GM19324 (cell line): ENCODE data around the gene KIAA0040.

ENCODE experiments used
- ATAC-seq: cut with Tn5 transposase; IDR thresholded peaks from one replicate; pipeline ENCODE4 v1.9.1; 2021; ENCODE audit warnings: mild to moderate bottlenecking, moderate library complexity; ENCODE audit not compliant: unreplicated experiment, low FRiP score

KIAA0040 gene

DNA sequence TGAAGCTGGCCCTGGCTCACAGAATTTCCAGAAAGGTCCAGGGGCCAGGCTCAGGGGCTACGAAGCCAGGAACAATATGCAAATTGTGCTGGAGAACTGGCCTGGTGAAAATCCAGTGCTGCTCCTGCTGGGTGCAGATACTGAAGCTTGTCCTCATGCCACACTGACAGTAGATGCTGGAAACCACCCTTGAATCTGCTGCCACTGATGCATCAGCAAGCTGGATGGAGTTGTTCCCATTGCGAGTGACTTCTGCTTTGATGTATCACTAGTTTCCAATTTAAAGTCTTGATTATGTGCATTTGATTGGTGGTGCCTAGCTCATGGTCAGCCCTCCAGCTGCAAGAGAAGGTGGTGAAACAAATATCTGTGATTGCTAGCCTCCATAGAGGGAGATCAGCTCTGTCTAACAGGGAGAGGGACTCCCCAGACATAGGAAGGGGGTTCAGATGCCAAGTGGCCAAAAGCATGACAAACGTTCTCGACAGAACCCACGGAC, 11.0 kb upstream of the KIAA0040 start:
- no peak for ATAC-seq

DNA sequence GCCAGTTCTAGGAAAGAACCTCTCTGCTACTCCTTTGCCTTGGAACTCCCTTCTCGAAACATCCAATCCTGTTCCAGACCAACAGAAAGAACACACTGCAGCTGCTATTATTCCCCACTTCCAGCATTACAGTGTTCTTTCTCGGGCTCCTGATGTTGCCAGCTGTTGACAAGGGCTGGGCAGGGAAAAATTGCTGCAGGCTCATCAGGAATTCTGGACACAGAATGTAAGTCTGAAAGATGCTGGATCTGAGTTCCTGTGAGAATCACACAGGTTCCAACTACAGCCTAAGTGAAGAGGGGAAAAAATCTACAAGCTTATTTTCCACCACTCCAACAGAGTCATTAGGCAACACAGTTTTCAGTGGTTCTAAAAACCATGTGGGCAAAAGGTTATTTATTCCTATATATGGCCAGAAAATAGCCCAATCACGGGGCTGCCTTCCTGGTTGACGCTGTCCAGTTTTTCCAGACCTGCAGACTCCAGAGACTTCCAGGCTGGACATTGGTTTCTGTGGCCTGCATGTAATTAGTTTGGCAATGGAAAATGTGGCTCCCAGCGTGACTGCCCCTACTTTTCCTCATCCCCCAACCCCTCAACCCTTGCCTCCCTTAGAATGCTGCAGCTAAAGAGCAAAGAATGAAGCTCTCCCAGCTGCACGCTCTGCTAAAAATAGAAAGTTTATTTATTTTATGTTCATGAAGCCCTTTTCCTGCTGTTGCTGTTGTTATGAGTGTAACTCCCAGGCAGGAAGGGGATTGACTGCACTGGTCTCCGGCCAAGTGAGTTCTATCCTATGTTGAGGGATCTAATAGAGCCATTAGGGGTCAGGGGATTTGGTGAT, 8.3 kb upstream of the KIAA0040 start:
- no peak for ATAC-seq

DNA sequence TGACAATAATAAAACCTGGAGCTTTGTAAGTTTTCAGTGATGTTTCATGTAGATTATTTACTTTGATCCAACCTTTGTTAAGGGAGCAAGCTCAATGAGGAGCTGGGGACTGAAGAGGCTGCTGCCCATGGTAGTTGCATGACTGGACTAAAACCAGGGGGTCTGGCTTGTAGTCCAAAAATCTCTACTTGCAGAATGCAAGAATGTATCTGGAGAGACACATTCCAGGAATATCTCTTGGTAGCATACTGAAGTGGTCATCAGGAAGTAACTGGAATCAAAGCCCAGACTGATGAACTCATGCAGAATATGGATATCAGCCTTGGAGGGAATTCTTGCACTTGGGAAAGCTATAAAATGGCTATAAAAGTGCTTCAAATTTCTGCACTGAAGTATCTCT, 5.8 kb upstream of the KIAA0040 start:
- no peak for ATAC-seq

DNA sequence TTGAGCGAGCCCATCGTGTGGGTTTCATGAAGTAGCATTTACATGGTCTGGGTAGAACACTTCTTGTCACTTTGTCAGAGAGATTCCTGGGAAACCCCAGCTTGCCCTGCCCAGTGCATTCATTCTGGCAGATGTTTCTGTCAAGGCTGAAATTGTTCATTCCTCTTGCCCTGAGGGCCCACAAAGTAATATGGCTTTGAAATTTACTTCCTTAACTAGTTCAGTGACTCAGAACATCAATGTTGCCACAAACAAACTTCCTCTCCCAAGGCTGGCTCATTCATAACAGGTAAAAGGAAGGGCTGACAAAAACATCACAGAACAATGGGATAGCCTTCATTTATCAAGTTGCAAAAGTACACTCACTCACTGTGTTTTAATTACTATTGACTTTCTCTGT, 5.0 kb upstream of the KIAA0040 start:
- ATAC-seq = no peak

DNA sequence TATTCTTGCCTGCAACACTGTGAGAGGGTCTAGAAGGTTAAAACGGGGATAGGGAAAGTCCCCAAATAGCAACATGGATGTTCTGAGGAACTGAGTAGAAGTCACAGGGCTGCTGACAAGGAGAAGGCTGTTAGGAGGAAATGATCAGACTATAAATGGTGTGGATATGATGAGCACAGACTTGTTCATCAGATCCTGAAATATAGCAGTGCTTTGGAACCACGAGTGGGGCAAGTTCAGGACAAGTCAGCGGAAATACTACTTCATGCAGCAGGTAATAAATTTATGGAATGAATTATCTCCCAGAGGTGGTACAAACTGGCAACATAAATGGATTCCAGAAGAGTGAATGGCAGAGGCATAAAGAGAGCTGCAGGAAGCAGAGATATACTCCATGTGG, 3.2 kb upstream of the KIAA0040 start:
- ATAC-seq = no peak

DNA sequence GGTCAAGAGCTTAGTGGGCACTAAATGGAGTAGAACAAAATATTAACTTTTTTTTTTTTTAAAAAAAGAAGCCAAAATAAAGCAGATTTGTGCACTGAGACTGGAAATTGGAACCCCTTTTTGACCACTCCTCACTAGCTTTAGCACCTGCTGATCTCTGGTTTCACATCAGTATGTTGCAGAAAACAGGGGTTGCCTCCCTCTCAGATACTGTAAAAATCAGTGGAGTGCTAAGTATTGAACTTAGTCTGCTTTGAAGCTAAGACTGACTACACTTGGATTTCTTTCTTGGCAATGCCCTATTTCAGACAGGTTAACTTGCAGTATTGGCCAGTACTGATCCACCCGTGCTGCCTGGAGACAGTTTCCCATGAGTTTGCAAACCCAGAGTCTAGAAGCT, 2.7 kb upstream of the KIAA0040 start:
- ATAC-seq = no peak

DNA sequence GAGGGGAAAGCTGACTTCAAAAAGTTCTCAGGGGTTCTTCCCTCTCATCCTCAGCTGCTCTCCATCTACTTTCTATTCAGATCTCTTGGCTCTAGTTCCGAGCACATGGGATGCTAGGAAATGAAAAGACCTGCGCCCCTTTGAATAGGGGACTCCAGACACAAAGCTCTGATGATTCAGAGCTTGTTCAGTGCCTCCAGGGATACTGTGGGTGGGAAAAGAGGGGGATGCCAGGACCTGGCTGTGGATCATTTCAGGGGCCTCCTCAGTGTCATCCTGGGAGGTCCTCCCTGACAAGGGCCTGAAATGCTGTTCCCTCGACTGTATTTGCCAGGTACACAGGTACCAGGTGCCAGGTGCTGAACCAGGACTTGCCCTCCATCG, 943 bp upstream of the KIAA0040 start:
- no peak for ATAC-seq

DNA sequence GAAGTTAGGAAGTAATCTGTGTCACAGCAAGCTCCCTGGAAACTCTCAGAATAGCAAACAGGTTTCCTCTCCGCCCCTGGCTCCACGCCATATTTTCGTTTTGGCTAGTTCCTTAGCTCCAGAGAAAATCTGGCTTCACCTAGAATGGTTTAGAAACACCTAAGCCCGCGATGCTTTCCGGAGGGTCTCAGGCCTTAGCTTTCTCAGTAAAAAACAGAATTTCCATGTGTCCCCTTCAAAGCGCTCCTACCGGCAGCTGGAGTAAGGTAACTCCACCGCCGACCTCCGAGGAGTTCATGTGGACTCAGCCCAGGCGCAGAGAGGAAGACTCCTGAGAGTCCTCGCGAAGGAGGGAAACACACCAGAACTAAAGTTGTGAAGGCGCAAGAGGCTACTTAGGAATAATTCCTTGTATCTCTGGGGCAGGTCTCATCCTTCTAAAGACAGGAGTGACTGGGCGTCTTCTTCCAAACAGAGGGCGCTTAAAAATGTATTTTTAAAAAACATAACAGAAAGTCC, 406 bp downstream of the KIAA0040 start:
- ATAC-seq = no peak

DNA sequence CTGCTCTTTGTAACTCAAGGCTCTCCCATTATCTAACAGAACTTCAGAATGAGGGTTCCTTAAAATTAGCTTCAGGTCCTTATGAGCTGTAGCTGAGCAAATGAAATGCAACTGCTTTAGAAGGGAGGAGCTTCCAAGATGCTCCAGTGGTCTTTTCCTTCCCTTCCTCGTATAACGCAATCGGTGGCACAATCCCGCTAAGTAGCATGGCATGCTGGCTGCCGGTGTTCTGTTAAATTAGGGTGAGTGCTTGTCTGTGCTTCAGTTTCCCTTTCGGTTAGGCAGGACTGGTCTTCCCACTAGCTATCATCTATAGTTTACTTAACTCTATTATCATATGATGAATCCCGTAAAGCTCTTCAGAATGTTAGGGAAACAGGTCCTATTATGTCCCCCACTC, 917 bp downstream of the KIAA0040 start:
- no peak for ATAC-seq

DNA sequence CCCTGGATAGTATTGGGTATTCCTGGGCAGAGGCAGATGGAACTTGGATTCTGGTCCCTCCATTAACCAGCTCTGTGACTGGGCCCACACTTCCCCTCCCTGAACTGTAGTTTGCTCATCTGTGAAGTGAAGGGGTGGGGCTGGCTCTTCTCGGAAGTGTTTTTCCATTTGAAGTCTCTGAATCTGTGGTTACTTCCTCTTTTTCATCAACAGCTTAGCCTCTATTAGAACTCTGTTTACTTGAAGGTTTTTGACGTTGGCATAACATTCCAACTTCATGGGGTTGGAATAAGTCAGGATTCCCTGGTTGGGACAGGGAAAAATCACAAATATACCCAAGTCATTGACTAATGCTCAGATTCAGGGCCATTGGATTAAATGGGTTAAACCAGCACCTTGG, 3.6 kb downstream of the KIAA0040 start:
- peak; percentile 49 for ATAC-seq

DNA sequence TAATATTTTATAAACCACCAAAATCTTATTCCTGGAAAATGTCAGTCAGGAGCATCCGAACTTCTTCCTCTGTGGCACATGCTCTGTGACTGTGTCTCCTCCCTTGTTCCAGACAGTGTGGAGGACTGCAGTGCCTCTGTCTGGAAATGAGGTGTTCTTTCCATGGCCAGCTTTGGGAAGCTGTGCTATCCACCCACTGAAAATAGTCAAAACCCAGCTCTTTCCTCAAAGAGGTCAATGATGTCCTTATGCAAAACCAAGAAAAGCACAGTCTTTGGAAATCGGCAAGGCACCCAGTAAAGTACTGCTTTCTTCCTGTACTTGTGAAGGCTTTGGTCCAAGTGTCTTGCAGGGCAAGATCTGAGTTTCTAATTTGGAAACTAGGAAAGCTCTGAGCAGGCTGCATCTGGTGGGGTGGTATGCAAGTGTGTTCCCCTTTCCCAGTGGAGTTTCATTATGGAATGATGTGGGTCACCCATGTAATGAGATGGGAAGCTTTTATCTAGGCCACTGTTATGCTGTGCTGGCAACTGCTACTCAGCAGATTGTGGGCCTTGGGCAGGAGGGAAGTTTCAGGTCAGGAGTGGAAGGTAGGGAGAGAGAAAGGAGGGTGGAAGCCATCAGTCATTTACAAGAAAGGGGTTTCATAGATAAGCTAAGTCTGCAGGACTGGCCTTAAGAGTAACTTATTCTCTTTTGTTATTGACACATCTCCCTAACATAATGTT, 6.0 kb downstream of the KIAA0040 start:
- ATAC-seq = no peak

DNA sequence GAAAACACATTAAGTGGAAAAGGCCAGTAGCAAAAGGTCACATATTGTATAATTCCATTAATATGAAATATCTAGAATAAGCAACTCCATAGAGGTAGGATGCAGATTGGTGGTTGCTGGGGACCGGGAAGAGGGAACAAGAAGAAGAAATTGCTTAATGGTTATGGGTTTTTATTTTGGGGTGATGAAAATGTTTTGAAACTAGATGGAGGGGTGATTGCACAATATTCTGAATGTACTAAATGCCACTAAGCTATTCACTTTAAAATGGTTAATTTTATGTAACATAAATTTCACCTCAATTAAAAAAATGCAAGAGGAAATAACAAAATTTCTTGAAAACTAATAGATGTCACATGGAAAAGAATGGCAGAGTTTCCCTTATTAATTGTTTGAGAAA, 6.7 kb downstream of the KIAA0040 start:
- no peak for ATAC-seq

DNA sequence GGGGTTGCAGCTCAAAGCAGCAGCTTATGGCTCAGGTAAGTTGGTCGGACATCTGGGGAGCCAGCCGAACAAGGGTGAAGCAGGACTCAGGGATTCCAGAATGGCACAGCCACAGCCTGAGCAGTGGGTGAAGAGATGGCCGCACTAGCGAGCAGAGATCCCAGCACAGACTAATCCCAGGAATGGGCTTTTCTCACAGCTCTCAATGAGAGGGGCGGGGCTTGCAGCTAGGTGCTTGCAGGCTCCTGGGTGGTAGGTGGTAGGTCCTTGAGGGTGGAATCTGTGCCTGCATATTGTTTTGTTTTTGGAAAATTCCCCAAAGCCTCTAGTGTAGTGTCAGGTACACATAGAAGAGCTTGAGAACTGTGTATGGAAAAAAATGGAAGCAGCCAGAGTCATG, 9.0 kb downstream of the KIAA0040 start:
- ATAC-seq = no peak

DNA sequence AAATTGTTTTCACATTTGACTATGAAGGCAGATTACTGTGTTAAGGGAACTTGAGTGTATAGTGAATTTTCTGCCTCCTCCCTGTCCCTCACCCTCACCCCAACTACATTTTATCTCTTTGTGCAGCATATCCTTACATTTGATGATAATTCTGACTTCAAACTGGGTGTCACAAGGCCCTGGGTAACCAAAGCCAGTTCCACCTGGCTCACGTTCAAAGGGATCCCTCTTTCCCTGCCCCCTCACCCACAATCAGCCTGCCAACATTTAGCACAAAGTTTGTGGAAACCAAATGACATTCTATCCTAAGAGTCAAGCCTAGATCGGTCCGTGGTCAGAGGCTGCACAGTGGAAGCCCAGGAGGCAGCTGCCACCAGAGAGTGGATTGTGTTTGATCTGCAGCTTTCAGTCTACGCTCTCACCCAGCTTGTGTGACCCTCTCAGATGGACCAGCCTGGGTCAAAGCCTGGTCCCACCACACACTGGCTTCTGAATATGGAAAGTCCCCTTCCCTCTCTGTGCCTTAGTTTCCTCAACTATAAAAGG, 10.3 kb downstream of the KIAA0040 start:
- ATAC-seq = no peak

DNA sequence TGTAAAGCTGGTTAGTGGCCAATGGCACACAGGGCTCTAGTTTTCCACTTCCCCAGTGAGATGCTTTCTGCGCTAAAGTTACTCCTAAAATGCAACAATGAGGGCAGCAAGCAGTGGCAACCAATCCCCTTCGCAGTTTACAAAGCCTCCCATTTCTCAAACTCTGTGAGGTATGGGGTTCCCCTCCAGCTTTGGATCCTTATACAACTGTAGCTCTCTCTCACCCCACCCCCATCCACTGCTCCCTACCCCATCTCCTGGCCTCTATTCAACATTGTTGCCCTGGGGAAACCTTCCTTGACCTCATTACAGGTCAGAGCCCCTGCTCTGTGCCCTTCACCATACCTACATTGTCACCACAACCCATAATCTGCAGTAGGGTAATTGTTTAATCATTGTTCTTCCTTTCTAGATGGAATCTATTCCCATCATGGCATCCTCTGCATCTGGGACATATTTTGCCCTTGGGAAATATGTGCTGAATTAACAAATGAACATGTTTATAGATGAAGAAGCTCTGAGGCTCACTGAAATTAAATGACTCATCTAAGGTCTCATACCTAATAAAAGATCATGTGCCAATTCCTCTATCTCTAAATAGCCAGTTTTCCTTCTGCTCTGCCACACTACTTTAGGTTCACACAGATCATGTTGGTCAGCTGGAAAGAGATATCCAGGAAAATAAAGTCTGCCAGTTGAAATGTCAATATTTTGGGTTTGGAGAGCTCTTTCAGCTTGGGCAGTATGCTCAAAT, 12.6 kb downstream of the KIAA0040 start:
- ATAC-seq = no peak

DNA sequence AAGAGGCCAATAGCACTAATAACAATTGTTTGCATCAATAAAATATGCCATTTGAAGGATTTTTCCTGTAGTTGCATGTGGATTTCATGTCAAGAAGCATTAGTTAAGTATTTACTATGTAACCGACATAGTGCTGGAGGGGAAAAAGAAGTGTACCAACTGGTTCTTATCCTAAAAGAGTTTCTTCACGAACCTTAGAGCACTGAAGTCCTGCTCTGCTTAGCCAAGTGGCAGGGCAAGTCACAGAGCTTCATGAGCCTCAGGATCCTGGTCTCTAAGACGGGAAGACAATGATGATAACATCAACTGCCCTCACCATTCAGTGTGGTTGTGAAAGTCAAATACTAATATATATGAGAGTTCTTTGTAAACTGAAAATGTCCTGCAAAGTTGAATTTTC, 14.1 kb downstream of the KIAA0040 start:
- ATAC-seq = no peak

DNA sequence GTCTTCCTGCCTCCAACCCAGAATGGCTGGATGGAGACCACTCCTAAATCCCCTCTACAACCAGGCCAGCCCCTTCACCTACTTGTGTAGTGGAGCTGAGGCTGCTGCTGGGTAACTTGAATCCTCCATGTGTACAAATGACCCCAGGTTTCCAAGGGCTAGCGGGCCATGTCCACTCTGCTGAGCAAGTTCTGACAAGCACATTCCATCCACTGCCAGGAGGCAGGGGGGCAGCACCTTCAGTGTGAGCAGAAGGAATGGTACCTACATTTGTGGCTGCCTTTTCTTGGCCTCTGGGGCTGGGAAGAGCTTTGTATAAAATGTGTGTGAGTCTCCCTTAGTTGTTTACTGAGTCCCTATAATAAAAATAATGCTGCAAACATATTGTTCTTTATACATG, 14.5 kb downstream of the KIAA0040 start:
- no peak for ATAC-seq

DNA sequence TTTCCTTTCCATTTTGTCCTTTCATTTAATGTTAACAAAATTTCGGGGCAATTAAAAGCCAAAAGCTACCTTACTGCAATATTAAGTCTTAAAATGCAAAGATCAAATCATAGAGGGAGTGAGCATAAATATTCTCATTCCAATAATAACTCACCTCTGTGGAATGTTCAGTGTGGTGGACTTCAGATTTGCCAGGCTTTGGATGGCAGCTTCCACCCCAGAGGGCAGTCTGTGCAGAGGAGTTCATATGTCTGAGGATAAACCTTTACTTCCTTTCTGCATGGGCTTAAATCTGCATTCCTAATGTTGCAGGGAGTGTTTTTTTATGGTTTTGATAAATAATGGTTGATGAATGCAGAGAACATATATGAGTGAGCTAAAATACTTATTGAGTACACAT, 16.3 kb downstream of the KIAA0040 start:
- ATAC-seq = no peak

DNA sequence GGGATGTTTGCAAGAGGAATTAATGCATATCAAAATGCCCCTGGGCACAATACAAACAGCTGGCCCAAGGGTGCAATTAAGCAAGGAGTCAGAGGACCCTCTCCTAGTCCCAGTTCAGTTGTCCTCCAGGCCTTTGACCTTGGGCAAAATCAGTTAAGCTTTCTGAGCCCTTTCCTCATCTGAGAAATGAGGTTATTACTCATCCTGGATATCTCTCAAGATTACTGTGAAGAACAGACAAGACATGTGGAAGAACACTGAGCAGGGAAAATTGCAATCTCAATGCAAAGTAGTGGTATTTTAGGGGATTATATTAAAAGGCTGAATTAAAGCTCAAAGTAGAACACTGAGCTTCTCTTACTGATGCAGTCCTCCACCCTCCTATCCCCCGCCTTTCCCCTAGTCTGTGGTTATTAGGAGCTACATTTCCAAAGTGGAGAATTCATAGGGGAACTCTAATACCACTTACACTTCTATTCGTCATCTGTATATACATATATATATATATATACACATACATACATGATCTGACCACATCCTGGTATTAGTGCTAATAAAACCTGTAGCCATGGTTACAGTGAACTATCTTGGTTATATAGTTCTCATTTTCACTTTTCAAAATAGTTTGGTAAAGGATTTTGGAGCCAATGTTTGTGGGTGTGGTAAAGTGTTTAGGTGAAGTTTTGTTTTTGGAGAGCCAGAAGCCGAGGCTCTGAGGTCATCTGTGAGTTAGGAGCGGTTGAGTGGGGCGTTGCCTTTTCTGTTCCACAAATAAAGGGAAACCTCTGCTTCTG, 18.1 kb downstream of the KIAA0040 start:
- no peak for ATAC-seq

DNA sequence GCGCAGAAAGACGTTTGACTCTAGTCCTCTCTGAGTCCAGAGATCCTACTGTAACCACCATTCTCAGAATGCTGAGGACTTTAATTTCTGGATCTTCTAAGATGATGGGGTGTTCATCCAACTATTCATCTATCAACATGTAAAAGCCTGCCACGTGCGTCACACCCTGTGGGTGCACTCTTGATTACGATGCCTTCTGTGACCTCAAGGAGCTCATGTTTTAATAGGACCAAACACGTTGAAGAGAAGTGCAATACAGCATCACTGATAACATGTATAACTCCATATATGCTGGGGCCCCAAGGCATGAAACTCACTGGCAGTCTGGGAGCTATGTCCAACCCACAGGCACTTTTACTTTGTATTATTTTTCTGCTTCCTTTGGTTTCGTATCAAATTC, 19.0 kb downstream of the KIAA0040 start:
- no peak for ATAC-seq
